CD14-positive monocyte (primary cell): Measurements from ENCODE around the gene HABP4. TPM values are rescaled to one million over a fixed set of nuclear protein-coding genes. Genes with fewer than 3 reads are reported as not detected.

Experiments
- DNase-seq, 3 donors: peaks; one replicate each; pipeline ENCODE4 v3.0.0-alpha.2; 2011 to 2022
- H2AFZ ChIP-seq: 2 replicates; pipeline ENCODE4 v1.6.0; 2012; ENCODE audit warnings: mild to moderate bottlenecking, low read depth, low read length, inconsistent platforms; ENCODE audit not compliant: insufficient read depth, poor library complexity, severe bottlenecking
- H3K27ac ChIP-seq, 2 donors: 1 replicate in 1 of 2; 2 replicates in 1 of 2; pipeline ENCODE4 v1.5.1; 2012 to 2013; ENCODE audit warnings: low read length in 2 of 2, control low read depth in 1 of 2, inconsistent platforms in 1 of 2, low read depth in 1 of 2, mild to moderate bottlenecking in 1 of 2
- H3K27me3 ChIP-seq, 2 donors: one replicate each; pipeline versions ENCODE4 v1.6.0 to v1.6.1; 2011 to 2013; ENCODE audit warnings: low read length in 2 of 2; ENCODE audit not compliant: control insufficient read depth in 2 of 2, insufficient read depth in 2 of 2
- H3K36me3 ChIP-seq, 2 donors: replicated peaks in 1 of 2; 1 replicate in 1 of 2; 2 replicates in 1 of 2; pipeline versions ENCODE4 v1.5.1 to v1.6.1; 2012 to 2013; ENCODE audit warnings: low read length in 2 of 2, control low read depth in 1 of 2, inconsistent platforms in 1 of 2, mild to moderate bottlenecking in 1 of 2; ENCODE audit not compliant: insufficient read depth in 2 of 2, control insufficient read depth in 1 of 2
- H3K4me1 ChIP-seq, 2 donors: 1 replicate in 1 of 2; 2 replicates in 1 of 2; pipeline versions ENCODE4 v1.5.1 to v1.6.1; 2012 to 2013; ENCODE audit warnings: low read length in 2 of 2, control low read depth in 1 of 2, inconsistent platforms in 1 of 2, mild to moderate bottlenecking in 1 of 2, moderate library complexity in 1 of 2; ENCODE audit not compliant: insufficient read depth in 2 of 2, control insufficient read depth in 1 of 2
- H3K4me2 ChIP-seq: replicated peaks from 2 replicates; pipeline ENCODE3; 2012; ENCODE audit warnings: low read length, moderate library complexity, mild to moderate bottlenecking; ENCODE audit not compliant: poor library complexity, severe bottlenecking; ENCODE audit errors: extremely low read depth
- H3K4me3 ChIP-seq, 3 experiments: fragments of 200-600 bp in 1 of 3; sonication (generic) in 1 of 3; replicated peaks in 1 of 3; 1 replicate in 2 of 3; 2 replicates in 1 of 3; pipeline ENCODE4 v1.5.1; 2011 to 2013; ENCODE audit warnings: low read length in 3 of 3, mild to moderate bottlenecking in 3 of 3, control low read depth in 2 of 3, low read depth in 2 of 3, inconsistent platforms in 1 of 3, moderate library complexity in 1 of 3
- H3K79me2 ChIP-seq: 2 replicates; pipeline ENCODE4 v1.6.0; 2012; ENCODE audit warnings: mild to moderate bottlenecking, control low read depth, inconsistent platforms, low read length, moderate library complexity; ENCODE audit not compliant: insufficient read depth
- H3K9ac ChIP-seq: 2 replicates; pipeline ENCODE4 v1.6.0; 2017; ENCODE audit warnings: low read length, mild to moderate bottlenecking; ENCODE audit not compliant: insufficient read depth, poor library complexity, severe bottlenecking
- H3K9me3 ChIP-seq, 2 donors: replicated peaks in 1 of 2; 1 replicate in 1 of 2; 2 replicates in 1 of 2; pipeline versions ENCODE4 v1.5.1 to v1.6.1; 2012 to 2013; ENCODE audit warnings: low read length in 2 of 2, control low read depth in 1 of 2; ENCODE audit not compliant: control insufficient read depth in 1 of 2, insufficient read depth in 1 of 2
- H4K20me1 ChIP-seq: 2 replicates; pipeline ENCODE4 v1.6.0; 2012; ENCODE audit warnings: mild to moderate bottlenecking, low read length, control low read depth, moderate library complexity; ENCODE audit not compliant: insufficient read depth
- H3K27ac Mint-ChIP-seq, 7 donors: one replicate each; pipeline ENCODE4 v1.8.0; 2020; ENCODE audit warnings: mild to moderate bottlenecking in 7 of 7, mixed read lengths in 7 of 7, moderate library complexity in 6 of 7, inconsistent platforms in 2 of 7
- H3K27me3 Mint-ChIP-seq, 3 donors: one replicate each; pipeline ENCODE4 v1.8.0; 2021 to 2022; ENCODE audit warnings: low read depth in 3 of 3, mild to moderate bottlenecking in 3 of 3, mixed read lengths in 3 of 3, moderate library complexity in 3 of 3, inconsistent platforms in 1 of 3
- H3K36me3 Mint-ChIP-seq, 2 donors: one replicate each; pipeline ENCODE4 v1.8.0; 2020; ENCODE audit warnings: mixed read lengths in 2 of 2, inconsistent platforms in 1 of 2, mild to moderate bottlenecking in 1 of 2
- H3K4me1 Mint-ChIP-seq: one replicate; pipeline ENCODE4 v1.8.0; 2020; ENCODE audit warnings: mild to moderate bottlenecking, mixed read lengths
- H3K4me3 Mint-ChIP-seq, 2 donors: one replicate each; pipeline ENCODE4 v1.8.0; 2020; ENCODE audit warnings: mild to moderate bottlenecking in 2 of 2, mixed read lengths in 2 of 2, moderate library complexity in 1 of 2
- H3K9me3 Mint-ChIP-seq, 7 donors: one replicate each; pipeline ENCODE4 v1.8.0; 2020 to 2022; ENCODE audit warnings: mixed read lengths in 7 of 7, mild to moderate bottlenecking in 6 of 7, moderate library complexity in 6 of 7, inconsistent platforms in 2 of 7
- WGBS: methylation state at CpG from one replicate; pipeline ENCODE4 v1.1.5; 2013; ENCODE audit warnings: missing lambda C conversion rate; ENCODE audit not compliant: insufficient coverage; 5-methylcytosine and 5-hydroxymethylcytosine counted together
- intact Hi-C, 2 donors: fragments of 100-400 bp; cut with micrococcal nuclease; formaldehyde crosslinking; loops; one replicate each; pipeline versions ENCODE4 v1.15.0 to v1.15.1; 2023
- polyA plus RNA-seq, 3 donors: library from polyadenylated mRNA; depleted of rRNA in 1 of 3; unstranded in 2 of 3; stranded (reverse) in 1 of 3; fragments of 300-500 nt in 2 of 3; fragments of >200 nt in 1 of 3; fragmentation: Illumina TruSeq in 2 of 3; gene quantifications; 1 replicate in 2 of 3; 2 replicates in 1 of 3; pipeline ENCODE4 v1.2.3, GENCODE V29; 2012 to 2021
- TF ChIP-seq, protein P1 (sequence below): fragments of 200-600 bp; IDR thresholded peaks from one replicate; pipeline ENCODE4 v1.8.0; 2022; ENCODE audit warnings: antibody characterized with exemption, mild to moderate bottlenecking

HABP4 gene
- polyA plus RNA-seq, 3 donors: 0.54 to 0.97 (median 0.68) TPM

DNA sequence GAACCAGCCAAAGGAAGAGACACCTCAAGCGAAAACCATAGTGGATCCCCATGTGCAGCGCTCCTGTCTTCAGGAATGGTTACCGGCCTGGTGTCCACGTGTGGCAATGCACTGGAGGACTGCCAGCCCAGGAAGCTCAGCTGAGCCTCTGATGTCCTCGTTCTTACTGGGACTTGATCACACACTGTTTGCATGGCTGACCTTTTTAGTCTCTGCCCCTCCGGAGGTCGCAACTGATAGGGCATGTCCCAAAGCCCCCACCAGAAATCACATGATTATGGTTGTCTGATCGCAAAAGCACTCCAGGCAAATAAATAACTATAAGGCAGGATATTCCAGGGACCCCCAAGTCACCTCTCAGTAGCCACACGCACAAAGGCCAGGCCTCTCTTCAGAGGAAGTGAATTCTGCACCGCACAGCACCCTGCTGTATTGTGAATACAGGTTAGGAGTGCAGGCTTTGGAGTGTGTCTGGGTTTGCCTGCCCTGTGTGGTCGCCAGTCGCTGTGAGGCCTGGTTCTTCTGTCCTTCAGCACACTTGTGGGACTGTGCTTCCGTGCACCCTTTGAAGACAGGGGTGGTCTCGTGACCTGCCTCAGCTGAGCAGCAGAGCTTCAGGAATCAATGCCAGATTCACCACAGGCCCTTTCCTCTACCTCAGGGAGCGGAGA lies 13.4 kb upstream of the HABP4 start:
- WGBS: 92% methylated on average over 10 of the region's 15 CpGs
- Histone ChIP-seq H3K4me1 (no peaks in the 10 kb centered on the region), H4K20me1 (no peaks in the 10 kb centered on the region), H3K4me2 (no peak overlapping the region), H3K9ac (no peak overlapping the region), H3K9me3 (no peaks in the 10 kb centered on the region), H3K27me3 (no peaks in the 10 kb centered on the region), H3K79me2 (no peaks in the 10 kb centered on the region), H3K27ac (no peak overlapping the region), H3K36me3 (no peaks in the 10 kb centered on the region), H3K4me3 (no peak overlapping the region), H2AFZ (no peak overlapping the region)
- no peaks in the 10 kb centered on the region for H3K4me1 Mint-ChIP-seq
- no peak for DNase-seq
- TF ChIP-seq, protein P1, sequence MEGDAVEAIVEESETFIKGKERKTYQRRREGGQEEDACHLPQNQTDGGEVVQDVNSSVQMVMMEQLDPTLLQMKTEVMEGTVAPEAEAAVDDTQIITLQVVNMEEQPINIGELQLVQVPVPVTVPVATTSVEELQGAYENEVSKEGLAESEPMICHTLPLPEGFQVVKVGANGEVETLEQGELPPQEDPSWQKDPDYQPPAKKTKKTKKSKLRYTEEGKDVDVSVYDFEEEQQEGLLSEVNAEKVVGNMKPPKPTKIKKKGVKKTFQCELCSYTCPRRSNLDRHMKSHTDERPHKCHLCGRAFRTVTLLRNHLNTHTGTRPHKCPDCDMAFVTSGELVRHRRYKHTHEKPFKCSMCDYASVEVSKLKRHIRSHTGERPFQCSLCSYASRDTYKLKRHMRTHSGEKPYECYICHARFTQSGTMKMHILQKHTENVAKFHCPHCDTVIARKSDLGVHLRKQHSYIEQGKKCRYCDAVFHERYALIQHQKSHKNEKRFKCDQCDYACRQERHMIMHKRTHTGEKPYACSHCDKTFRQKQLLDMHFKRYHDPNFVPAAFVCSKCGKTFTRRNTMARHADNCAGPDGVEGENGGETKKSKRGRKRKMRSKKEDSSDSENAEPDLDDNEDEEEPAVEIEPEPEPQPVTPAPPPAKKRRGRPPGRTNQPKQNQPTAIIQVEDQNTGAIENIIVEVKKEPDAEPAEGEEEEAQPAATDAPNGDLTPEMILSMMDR: no peak
- no peak overlapping the region for H3K27ac Mint-ChIP-seq
- intact Hi-C loops: no loop called here
- H3K4me3 Mint-ChIP-seq: no peak overlapping the region
- H3K27me3 Mint-ChIP-seq: peaks cover 2 to 5% (median 3%) of the 10 kb centered on the region in 3 donors
- no peaks in the 10 kb centered on the region for H3K36me3 Mint-ChIP-seq
- peaks cover 0 to 4% (median 2%) of the 10 kb centered on the region in 7 donors for H3K9me3 Mint-ChIP-seq

DNA sequence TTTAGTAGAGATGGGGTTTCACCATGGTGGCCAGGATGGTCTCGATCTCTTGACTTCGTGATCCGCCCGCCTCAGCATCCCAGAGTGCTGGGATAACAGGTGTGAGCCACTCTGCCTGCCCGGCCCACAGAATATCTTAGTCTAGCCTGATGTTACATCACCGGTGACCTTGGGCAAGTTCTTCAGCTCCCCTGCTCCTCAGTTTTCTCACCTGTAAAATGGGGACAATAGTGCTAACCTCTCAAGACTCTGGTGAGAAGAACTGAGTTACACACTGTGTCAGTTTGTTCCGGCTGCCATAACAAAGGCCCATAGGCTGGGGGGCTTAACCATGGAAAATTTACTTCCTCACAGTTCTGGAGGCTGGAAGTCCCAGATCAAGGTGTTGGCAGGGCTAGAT lies 12.5 kb upstream of the HABP4 start:
- H3K27me3 Mint-ChIP-seq: peaks cover 2 to 3% (median 2%) of the 10 kb centered on the region in 3 donors
- no peak overlapping the region for H3K9ac ChIP-seq
- peaks cover 0 to 4% (median 2%) of the 10 kb centered on the region in 7 donors for H3K9me3 Mint-ChIP-seq
- H3K79me2 ChIP-seq: no peaks in the 10 kb centered on the region
- peak overlapping the region in 1 of 7 donors; percentile 20 for H3K27ac Mint-ChIP-seq
- no peak overlapping the region for H2AFZ ChIP-seq
- H3K36me3 Mint-ChIP-seq: no peaks in the 10 kb centered on the region
- no peak overlapping the region for H3K4me2 ChIP-seq
- no CpG with 5 or more reads among the region's 7 CpGs for WGBS
- H3K27ac ChIP-seq: no peak overlapping the region
- DNase-seq: no peak
- intact Hi-C loops: no loop called here
- no peaks in the 10 kb centered on the region for H3K27me3 ChIP-seq
- H3K4me1 Mint-ChIP-seq: no peaks in the 10 kb centered on the region
- H3K4me1 ChIP-seq: no peaks in the 10 kb centered on the region
- TF ChIP-seq, protein P1: no peak
- no peaks in the 10 kb centered on the region for H4K20me1 ChIP-seq
- H3K36me3 ChIP-seq: no peaks in the 10 kb centered on the region
- H3K9me3 ChIP-seq: no peaks in the 10 kb centered on the region
- H3K4me3 ChIP-seq: no peak overlapping the region
- H3K4me3 Mint-ChIP-seq: no peak overlapping the region
